PC-3 (cell line): Measurements from ENCODE around the gene NEDD4L. TPM values are rescaled to one million over a fixed set of nuclear protein-coding genes. Genes with fewer than 3 reads are reported as not detected.

ENCODE experiments used
- ATAC-seq: fragments of 200-7000 bp; cut with Tn5 transposase; 2 replicates; pipeline ENCODE4 v1.9.1; 2020; ENCODE audit warnings: mild to moderate bottlenecking, moderate library complexity
- BruUV-seq: library from RNA; stranded (reverse); fragments of 400-500 nt; replicated peaks from 2 replicates; lab custom pipeline; 2021; lab: Mats Ljungman, UMichigan
- CTCF ChIA-PET: fragments of 300-600 bp; sonication (Branson Sonifier 250); formaldehyde crosslinking; loops from one replicate; lab custom pipeline; 2022; ENCODE audit warnings: antibody characterized with exemption; lab: Charles Lee
- POLR2A ChIA-PET: fragments of 300-600 bp; sonication (Branson Sonifier 250); formaldehyde crosslinking; loops from one replicate; lab custom pipeline; 2022; ENCODE audit warnings: antibody characterized with exemption; ENCODE audit not compliant: unreplicated experiment; lab: Charles Lee
- DNase-seq: peaks from one replicate; pipeline ENCODE4 v3.0.0-alpha.2; 2015
- H2AFZ ChIP-seq: fragments of 300-600 bp; sonication (generic); 2 replicates; pipeline ENCODE4 v1.6.0; 2016; ENCODE audit warnings: antibody characterized with exemption, low read length
- H3F3A ChIP-seq: fragments of 300-600 bp; sonication (generic); one replicate; pipeline ENCODE4 v1.6.0; 2017; ENCODE audit warnings: antibody characterized with exemption, low read length, control low read depth, mild to moderate bottlenecking; ENCODE audit not compliant: unreplicated experiment
- H3K27ac ChIP-seq: fragments of 300-600 bp; sonication (generic); 2 replicates; pipeline ENCODE4 v1.5.1; 2016; ENCODE audit warnings: mild to moderate bottlenecking, low read length
- H3K27me3 ChIP-seq: fragments of 300-600 bp; sonication (generic); 2 replicates; pipeline ENCODE4 v1.6.1; 2016; ENCODE audit warnings: low read length, mixed read lengths
- H3K36me3 ChIP-seq: fragments of 300-600 bp; sonication (generic); 2 replicates; pipeline ENCODE4 v1.6.1; 2016; ENCODE audit warnings: low read depth, mixed run types, low read length, mixed read lengths
- H3K4me1 ChIP-seq: fragments of 300-600 bp; sonication (generic); 2 replicates; pipeline ENCODE4 v1.5.1; 2016; ENCODE audit warnings: low read length; ENCODE audit not compliant: insufficient read depth
- H3K4me2 ChIP-seq: fragments of 300-600 bp; sonication (generic); 2 replicates; pipeline ENCODE4 v1.6.0; 2016; ENCODE audit warnings: low read length
- H3K4me3 ChIP-seq: fragments of 300-600 bp; sonication (generic); 2 replicates; pipeline ENCODE4 v1.5.1; 2016; ENCODE audit warnings: mild to moderate bottlenecking, low read length, mixed read lengths
- H3K79me2 ChIP-seq: fragments of 300-600 bp; sonication (generic); 2 replicates; pipeline ENCODE4 v1.6.1; 2017; ENCODE audit warnings: low read length, mixed read lengths
- H3K9ac ChIP-seq: fragments of 300-600 bp; sonication (generic); 2 replicates; pipeline ENCODE4 v1.6.0; 2016; ENCODE audit warnings: mild to moderate bottlenecking, low read length
- H3K9me2 ChIP-seq: fragments of 300-600 bp; sonication (generic); replicated peaks from 2 replicates; pipeline ENCODE4 v1.6.1; 2016; ENCODE audit warnings: mixed run types, low read length, mixed read lengths
- H3K9me3 ChIP-seq: fragments of 300-600 bp; sonication (generic); 2 replicates; pipeline ENCODE4 v1.6.1; 2016; ENCODE audit warnings: low read length, mixed read lengths
- H4K20me1 ChIP-seq: fragments of 300-600 bp; sonication (generic); 2 replicates; pipeline ENCODE4 v1.6.1; 2016; ENCODE audit warnings: low read length, mixed read lengths
- CTCF ChIP-seq: fragments of 300-600 bp; sonication (generic); conservative IDR thresholded peaks from 2 replicates; pipeline ENCODE4 v1.5.1; 2017; ENCODE audit warnings: antibody characterized with exemption, low read depth, mild to moderate bottlenecking, low read length
- EZH2 ChIP-seq: fragments of 300-600 bp; sonication (generic); IDR thresholded peaks from one replicate; pipeline ENCODE4 v1.6.1; 2017; ENCODE audit warnings: antibody characterized with exemption, mild to moderate bottlenecking, low read length; ENCODE audit not compliant: unreplicated experiment
- EZH2phosphoT487 ChIP-seq: fragments of 300-600 bp; sonication (generic); IDR thresholded peaks from 2 replicates; pipeline ENCODE4 v1.6.1; 2018; ENCODE audit warnings: mild to moderate bottlenecking, antibody characterized with exemption, low read length, borderline replicate concordance
- intact Hi-C: fragments of 100-400 bp; cut with micrococcal nuclease; formaldehyde crosslinking; loops from 2 replicates; pipeline ENCODE4 v1.9.0; 2023
- total RNA-seq: library from RNA; depleted of rRNA; stranded (reverse); fragments of >200 nt; gene quantifications from 2 replicates; pipeline ENCODE4 v1.2.3, GENCODE V29; 2014

Gene NEDD4L
- total RNA-seq, 1 experiment from 2014 or later, result 105 TPM

GRCh38 chr18:58339890-58340289, 295.9 kb downstream of the NEDD4L start:
- no peaks in the 10 kb centered on the region for H3F3A ChIP-seq
- no peaks in the 10 kb centered on the region for H3K4me1 ChIP-seq
- intact Hi-C loops, result no loop called here
- CTCF ChIA-PET, result no interaction called here
- H3K79me2 ChIP-seq, result no peaks in the 10 kb centered on the region
- no peak overlapping the region for H3K4me3 ChIP-seq
- peaks cover 21% of the 10 kb centered on the region for H3K36me3 ChIP-seq
- no peak overlapping the region for H3K27ac ChIP-seq
- no TSS peak for BruUV-seq
- H3K9me2 ChIP-seq, result no peaks in the 10 kb centered on the region
- no peak overlapping the region for H2AFZ ChIP-seq
- DNase-seq (no peak), ATAC-seq (no peak)
- TF ChIP-seq CTCF, result no peak
- no peak overlapping the region for H3K9ac ChIP-seq
- H3K4me2 ChIP-seq, result no peak overlapping the region
- no peaks in the 10 kb centered on the region for H3K9me3 ChIP-seq
- POLR2A ChIA-PET, result no interaction called here
- no peaks in the 10 kb centered on the region for H3K27me3 ChIP-seq
- no peaks in the 10 kb centered on the region for H4K20me1 ChIP-seq

GRCh38 chr18:58341916-58342315, 297.9 kb downstream of the NEDD4L start:
- Histone ChIP-seq H2AFZ (no peak overlapping the region), H3K4me2 (no peak overlapping the region), H3F3A (no peaks in the 10 kb centered on the region), H3K4me3 (no peak overlapping the region), H3K9me3 (no peaks in the 10 kb centered on the region), H3K9me2 (no peaks in the 10 kb centered on the region), H3K36me3 (peaks cover 22% of the 10 kb centered on the region; the same call in 1 of the 2 replicates), H3K4me1 (no peaks in the 10 kb centered on the region), H4K20me1 (no peaks in the 10 kb centered on the region), H3K27me3 (no peaks in the 10 kb centered on the region), H3K9ac (no peak overlapping the region), H3K27ac (no peak overlapping the region), H3K79me2 (no peaks in the 10 kb centered on the region)
- no TSS peak for BruUV-seq
- intact Hi-C loops, result no loop called here
- no peak for DNase-seq
- CTCF ChIA-PET, result no interaction called here
- ATAC-seq, result no peak
- TF ChIP-seq CTCF (no peak), EZH2phosphoT487 (no peak), EZH2 (no peak)
- POLR2A ChIA-PET, result no interaction called here

- H3K36me3 ChIP-seq, result peaks cover 26% of the 10 kb centered on the region; the same call in 1 of the 2 replicates
- intact Hi-C loops, result no loop called here
- no peaks in the 10 kb centered on the region for H3K9me3 ChIP-seq
- BruUV-seq, result no TSS peak
- no peak overlapping the region for H3K4me2 ChIP-seq
- no peak overlapping the region for H2AFZ ChIP-seq
- H3K27ac ChIP-seq, result no peak overlapping the region
- no peaks in the 10 kb centered on the region for H3K79me2 ChIP-seq
- no peak overlapping the region for H3K9ac ChIP-seq
- H4K20me1 ChIP-seq, result no peaks in the 10 kb centered on the region
- H3F3A ChIP-seq, result no peaks in the 10 kb centered on the region
- ATAC-seq, result no peak
- TF ChIP-seq EZH2phosphoT487 (no peak), EZH2 (no peak), CTCF (no peak)
- H3K27me3 ChIP-seq, result no peaks in the 10 kb centered on the region
- H3K4me1 ChIP-seq, result no peaks in the 10 kb centered on the region
- CTCF ChIA-PET, result no interaction called here
- POLR2A ChIA-PET, result no interaction called here
- no peaks in the 10 kb centered on the region for H3K9me2 ChIP-seq
- no peak for DNase-seq
- H3K4me3 ChIP-seq, result no peak overlapping the region
These were observed 300.1 kb downstream of the NEDD4L start for GRCh38 chr18:58344080-58344670.
